ENCODE data around the gene AFM.

AFM gene

GRCh38 chr4:73481358-73481757 lies at the start of gene AFM:
AFM (plus strand) TSS chr4:73481745; CDS start chr4:73481776, 31 bp downstream.
- no peak for DNase-seq

GRCh38 chr4:73431813-73432168 lies 49.8 kb upstream of the AFM start:
- no peak for DNase-seq

- DNase-seq: no peak
These were observed 49.2 kb upstream of the AFM start for GRCh38 chr4:73432169-73433000.

GRCh38 chr4:73433140-73433539 lies 48.4 kb upstream of the AFM start:
- DNase-seq: no peak

- no peak for DNase-seq
These were observed 47.2 kb upstream of the AFM start for GRCh38 chr4:73434311-73434710.

- no peak for DNase-seq
These were observed 45.6 kb upstream of the AFM start, which contains the start of gene AFP for GRCh38 chr4:73435984-73436383. AFP (plus strand) TSS chr4:73436221; CDS start chr4:73436263, 42 bp downstream.

GRCh38 chr4:73436674-73437557 lies 44.6 kb upstream of the AFM start:
- no peak for DNase-seq

- DNase-seq: no peak
These were observed 44.0 kb upstream of the AFM start for GRCh38 chr4:73437558-73437956.

GRCh38 chr4:73438048-73438447 lies 43.5 kb upstream of the AFM start:
- DNase-seq: no peak

- DNase-seq: no peak
These were observed 42.8 kb upstream of the AFM start for GRCh38 chr4:73438582-73439215.

- DNase-seq: no peak
These were observed 42.1 kb upstream of the AFM start for GRCh38 chr4:73439445-73439844.

GRCh38 chr4:73439991-73440390 lies 41.6 kb upstream of the AFM start:
- no peak for DNase-seq

GRCh38 chr4:73440653-73441052 lies 40.9 kb upstream of the AFM start:
- no peak for DNase-seq

GRCh38 chr4:73442275-73442674 lies 39.3 kb upstream of the AFM start:
- DNase-seq: no peak

- DNase-seq: no peak
These were observed 38.3 kb upstream of the AFM start for GRCh38 chr4:73443224-73443623.

GRCh38 chr4:73445383-73446335 lies 35.9 kb upstream of the AFM start:
- no peak for DNase-seq

- DNase-seq: no peak
These were observed 35.1 kb upstream of the AFM start for GRCh38 chr4:73446336-73446938.

GRCh38 chr4:73447671-73448070 lies 33.9 kb upstream of the AFM start:
- no peak for DNase-seq

GRCh38 chr4:73448448-73449203 lies 32.9 kb upstream of the AFM start:
- DNase-seq: no peak

GRCh38 chr4:73450398-73451004 lies 31.0 kb upstream of the AFM start:
- DNase-seq: no peak

GRCh38 chr4:73451404-73451803 lies 30.1 kb upstream of the AFM start:
- no peak for DNase-seq
